Adrenal gland (tissue), 12 donors: ENCODE results near the gene TULP4. TPM values are rescaled to one million over a fixed set of nuclear protein-coding genes. Genes with fewer than 3 reads are reported as not detected.
A peak's percentile ranks its signal among the peaks of the same experiment; 100 is the strongest.

Experiments
- DNase-seq, 7 donors: peaks; one replicate each; pipeline ENCODE4 v3.0.0-alpha.2; 2019 to 2020
- H3K27ac ChIP-seq, 5 donors: fragments of 200-600 bp; sonication (generic) in 4 of 5; 1 replicate in 3 of 5; 2 replicates in 2 of 5; pipeline versions ENCODE4 v1.5.1 to v1.8.0; 2016 to 2020; ENCODE audit warnings: mild to moderate bottlenecking in 1 of 5
- H3K27me3 ChIP-seq: fragments of 200-600 bp; 2 replicates; pipeline ENCODE4 v1.8.0; 2021
- H3K36me3 ChIP-seq, 2 donors: fragments of 200-600 bp; replicated peaks in 1 of 2; 1 replicate in 1 of 2; 2 replicates in 1 of 2; pipeline versions ENCODE4 v1.5.1 to v1.8.0; 2018 to 2022
- H3K4me1 ChIP-seq, 2 donors: fragments of 200-600 bp; replicated peaks in 1 of 2; 1 replicate in 1 of 2; 2 replicates in 1 of 2; pipeline versions ENCODE4 v1.5.1 to v1.8.0; 2018 to 2021
- H3K4me3 ChIP-seq, 4 donors: fragments of 200-600 bp; sonication (generic) in 3 of 4; one replicate each; pipeline ENCODE4 v1.5.1; 2016 to 2018
- H3K9me3 ChIP-seq, 3 donors: fragments of 200-600 bp; sonication (generic) in 1 of 3; replicated peaks in 1 of 3; 1 replicate in 2 of 3; 2 replicates in 1 of 3; pipeline versions ENCODE4 v1.5.1 to v1.8.0; 2016 to 2021
- POLR2A ChIP-seq, 2 donors: fragments of 450-650 bp; IDR thresholded peaks; one replicate each; pipeline ENCODE4 v1.6.1; 2017; ENCODE audit warnings: antibody characterized with exemption in 2 of 2, mild to moderate bottlenecking in 2 of 2, moderate library complexity in 1 of 2
- WGBS, 4 donors: extraction: QIAGEN DNeasy Blood & Tissue Kit in 2 of 4; methylation state at CpG; one replicate each; pipeline versions ENCODE4 v1.1.5 to v1.1.7; 2013 to 2017; 5-methylcytosine and 5-hydroxymethylcytosine counted together
- intact Hi-C, 2 donors: fragments of 100-400 bp; cut with DNase I; formaldehyde crosslinking; loops; one replicate each; pipeline versions ENCODE4 v1.14.1 to v1.15.0; 2022 to 2023
- polyA plus RNA-seq, 3 donors: library from polyadenylated mRNA; stranded (reverse); fragments of 200-250 nt in 2 of 3; fragments of 350-450 nt in 1 of 3; fragmentation: Illumina TruSeq in 1 of 3; extraction: RNeasy Lipid Tissue Mini Kit (QIAGEN cat#74804) in 1 of 3; gene quantifications; one replicate each; pipeline ENCODE4 v1.2.3, GENCODE V29; 2013 to 2014
- total RNA-seq, 9 donors: library from RNA; depleted of rRNA in 4 of 9; stranded (reverse); fragments of >200 nt in 4 of 9; fragments of 120-200 nt in 1 of 9; fragmentation: NEBNext Ultra II Directional in 1 of 9; extraction: Animal tissue kit (Norgen Biotek cat#: 25700) in 1 of 9; gene quantifications; one replicate each; pipeline versions ENCODE4 v1.1.0 to v1.2.4, GENCODE V29; 2013 to 2023
- TF ChIP-seq, protein P1 (sequence below), 6 experiments: fragments of 450-650 bp in 4 of 6; fragments of 200-600 bp in 2 of 6; sonication (generic) in 1 of 6; IDR thresholded peaks; 1 replicate in 5 of 6; 2 replicates in 1 of 6; pipeline versions ENCODE4 v1.5.1 to v1.8.0; 2016 to 2021; ENCODE audit warnings: antibody characterized with exemption in 6 of 6, mild to moderate bottlenecking in 2 of 6, moderate library complexity in 1 of 6
- donor health status: healthy with polysubstance abuse.
- donor health status: Bipolar disorder and iron deficiency.
- donor health status: DM: yes; HTN: yes; CAD: no.
- donor health status: DM: no; HTN: no; CAD: no.
- donor health status: DM: no; HTN: no; CAD: no.
- donor health status: DM: yes; HTN: yes; CAD: no.

The TULP4 gene
- total and polyA plus RNA-seq, 12 donors, result 1.9 to 89.6 (median 61.4) TPM

DNA sequence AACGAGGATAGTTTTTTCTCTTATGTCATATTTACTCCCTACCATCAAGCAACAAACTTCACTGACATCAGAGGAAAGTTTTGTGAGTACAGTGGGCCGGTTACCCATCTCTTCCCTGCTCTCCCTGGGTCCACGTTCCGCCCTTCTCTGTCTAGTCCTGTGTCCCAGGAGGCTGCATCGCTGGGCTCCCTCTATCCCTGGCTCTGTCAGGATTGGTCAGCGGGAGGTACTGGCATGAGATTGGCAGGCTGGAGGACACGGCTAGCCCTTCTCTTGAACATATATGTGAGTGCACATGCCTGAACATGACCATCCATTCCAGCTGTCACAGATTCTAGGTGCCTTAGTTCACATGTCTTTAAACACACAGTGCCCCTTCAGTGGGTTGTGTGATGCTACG lies 217.4 kb downstream of the TULP4 start:
- WGBS, 4 donors, result 74 to 87% (median 75%) methylated on average over 8 of the region's 8 CpGs
- no peak for DNase-seq
- TF ChIP-seq, protein P1, sequence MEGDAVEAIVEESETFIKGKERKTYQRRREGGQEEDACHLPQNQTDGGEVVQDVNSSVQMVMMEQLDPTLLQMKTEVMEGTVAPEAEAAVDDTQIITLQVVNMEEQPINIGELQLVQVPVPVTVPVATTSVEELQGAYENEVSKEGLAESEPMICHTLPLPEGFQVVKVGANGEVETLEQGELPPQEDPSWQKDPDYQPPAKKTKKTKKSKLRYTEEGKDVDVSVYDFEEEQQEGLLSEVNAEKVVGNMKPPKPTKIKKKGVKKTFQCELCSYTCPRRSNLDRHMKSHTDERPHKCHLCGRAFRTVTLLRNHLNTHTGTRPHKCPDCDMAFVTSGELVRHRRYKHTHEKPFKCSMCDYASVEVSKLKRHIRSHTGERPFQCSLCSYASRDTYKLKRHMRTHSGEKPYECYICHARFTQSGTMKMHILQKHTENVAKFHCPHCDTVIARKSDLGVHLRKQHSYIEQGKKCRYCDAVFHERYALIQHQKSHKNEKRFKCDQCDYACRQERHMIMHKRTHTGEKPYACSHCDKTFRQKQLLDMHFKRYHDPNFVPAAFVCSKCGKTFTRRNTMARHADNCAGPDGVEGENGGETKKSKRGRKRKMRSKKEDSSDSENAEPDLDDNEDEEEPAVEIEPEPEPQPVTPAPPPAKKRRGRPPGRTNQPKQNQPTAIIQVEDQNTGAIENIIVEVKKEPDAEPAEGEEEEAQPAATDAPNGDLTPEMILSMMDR (IDR thresholded peaks at IDR 0.05), result no peak
- no peak for TF ChIP-seq POLR2A (IDR thresholded peaks at IDR 0.05)
- H3K36me3 ChIP-seq, result no peaks in the 10 kb centered on the region
- H3K4me3 ChIP-seq, result no peak overlapping the region
- H3K4me1 ChIP-seq, result no peaks in the 10 kb centered on the region
- H3K9me3 ChIP-seq, result no peaks in the 10 kb centered on the region
- H3K27me3 ChIP-seq, result no peaks in the 10 kb centered on the region
- H3K27ac ChIP-seq, result no peak overlapping the region
- intact Hi-C loops, result no loop called here

DNA sequence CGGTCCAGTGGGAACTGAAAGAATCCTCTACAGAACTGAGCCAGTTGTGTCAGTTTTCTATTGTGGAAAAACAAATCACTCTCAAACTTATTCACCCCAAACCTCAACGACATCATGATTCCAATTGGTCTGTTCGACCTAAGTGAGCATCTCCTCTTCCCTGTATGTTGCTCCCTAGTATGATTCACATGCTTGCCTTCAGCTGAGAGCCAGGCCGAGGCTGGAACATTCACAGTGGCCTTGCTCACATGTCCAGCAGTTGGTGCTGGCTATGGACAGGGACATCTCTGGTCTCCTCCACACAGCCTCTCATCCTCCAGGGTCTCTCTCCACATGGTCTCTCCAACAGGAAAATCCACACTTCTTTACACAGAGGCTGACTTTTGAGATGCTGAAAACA lies 219.3 kb downstream of the TULP4 start:
- 66 to 84% (median 78%) methylated on average over 4 of the region's 4 CpGs for WGBS, 4 donors
- Histone ChIP-seq H3K9me3 (no peaks in the 10 kb centered on the region), H3K4me3 (no peak overlapping the region), H3K36me3 (no peaks in the 10 kb centered on the region), H3K27ac (no peak overlapping the region), H3K4me1 (peaks cover 4% of the 10 kb centered on the region in 2 donors), H3K27me3 (no peaks in the 10 kb centered on the region)
- intact Hi-C loops, result no loop called here
- TF ChIP-seq, protein P1 (IDR thresholded peaks at IDR 0.05), result no peak
- TF ChIP-seq POLR2A (IDR thresholded peaks at IDR 0.05), result no peak
- no peak for DNase-seq

DNA sequence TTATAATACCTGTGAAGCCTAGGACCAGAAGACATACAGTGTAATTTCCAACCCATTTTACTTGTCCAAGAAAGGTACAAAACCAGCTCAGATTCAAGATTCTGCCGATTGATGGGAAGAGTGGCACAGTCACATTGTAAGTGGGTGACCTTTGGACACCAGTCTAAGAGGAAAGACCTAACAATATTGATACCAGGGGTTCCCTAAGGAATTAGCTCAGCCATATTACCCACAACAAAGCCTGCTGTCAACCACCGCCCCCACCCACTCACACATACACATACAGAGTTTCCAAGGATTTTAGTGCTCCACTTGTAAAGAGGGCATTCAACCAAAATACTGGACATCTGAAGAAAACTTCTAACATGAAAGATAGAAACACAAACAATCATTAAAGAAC lies 219.7 kb downstream of the TULP4 start:
- H3K36me3 ChIP-seq, result no peaks in the 10 kb centered on the region
- intact Hi-C loops, result no loop called here
- TF ChIP-seq POLR2A (IDR thresholded peaks at IDR 0.05), result no peak
- H3K4me3 ChIP-seq, result no peak overlapping the region
- no peak for DNase-seq
- no peaks in the 10 kb centered on the region for H3K27me3 ChIP-seq
- H3K27ac ChIP-seq, result no peak overlapping the region
- H3K4me1 ChIP-seq, result peaks cover 5 to 7% of the 10 kb centered on the region in 2 donors
- no peaks in the 10 kb centered on the region for H3K9me3 ChIP-seq
- WGBS, 4 donors, result 90 to 98% (median 93%) methylated on average over 2 of the region's 2 CpGs

DNA sequence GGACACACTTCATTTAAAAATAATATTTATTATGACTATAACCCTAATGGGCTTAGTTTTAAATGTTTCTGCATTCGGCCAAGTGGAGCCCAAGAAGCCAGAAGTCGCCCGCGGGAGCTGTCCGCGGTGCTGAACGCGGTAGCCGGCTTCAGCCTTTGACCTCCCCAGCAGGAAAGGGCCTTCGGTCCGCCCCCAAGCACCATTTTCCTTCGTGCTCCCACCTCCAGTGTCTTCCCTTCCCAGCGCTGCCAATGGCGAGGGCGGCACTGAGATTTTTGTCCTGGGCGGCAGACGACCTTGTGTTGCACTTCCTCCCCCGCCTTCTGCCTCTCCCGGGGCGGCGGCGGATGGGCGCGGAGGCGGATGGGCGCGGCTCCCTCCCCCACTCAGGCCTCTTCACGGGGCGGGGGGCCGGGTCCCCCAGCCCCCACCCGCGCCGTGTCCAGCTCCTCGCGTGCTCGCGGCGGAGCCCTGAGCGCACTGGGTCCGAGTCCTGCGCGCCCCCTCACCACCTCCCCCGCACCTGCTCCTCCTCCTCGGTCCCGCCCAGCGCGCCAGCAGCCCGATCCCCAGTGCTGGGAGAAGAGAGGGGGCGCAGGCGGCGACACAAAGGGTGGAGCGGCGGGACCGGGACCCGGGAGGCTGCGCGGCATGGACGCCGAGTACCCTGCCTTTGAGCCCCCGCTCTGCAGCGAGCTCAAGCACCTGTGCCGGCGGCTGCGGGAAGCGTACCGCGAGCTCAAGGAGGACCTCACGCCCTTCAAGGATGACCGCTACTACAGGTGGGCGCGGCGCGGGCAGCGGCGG lies 224.0 kb downstream of the TULP4 start:
- peak; percentile 68 to 84 (median 81) for DNase-seq
- H3K4me3 ChIP-seq, result peak overlapping the region in 2 of 4 donors; percentile 30 to 70
- no peaks in the 10 kb centered on the region for H3K27me3 ChIP-seq
- 1 to 4% (median 1%) methylated on average over 8 to 75 of the region's 75 CpGs for WGBS, 4 donors
- H3K4me1 ChIP-seq, result peaks cover 5 to 11% of the 10 kb centered on the region in 2 donors
- no peaks in the 10 kb centered on the region for H3K36me3 ChIP-seq
- TF ChIP-seq POLR2A (IDR thresholded peaks at IDR 0.05), result no peak
- TF ChIP-seq, protein P1 (IDR thresholded peaks at IDR 0.05), result no peak
- no peaks in the 10 kb centered on the region for H3K9me3 ChIP-seq
- H3K27ac ChIP-seq, result peak overlapping the region in 1 of 5 donors; percentile 51
- intact Hi-C loops, result no loop called here
